Left lobe of liver (tissue), 2 donors: ENCODE data around the gene DEPDC7. TPM values are rescaled to one million over a fixed set of nuclear protein-coding genes. Genes with fewer than 3 reads are reported as not detected.
"Not testable (repeated sequence)": the region's sequence is repeated elsewhere in the genome, so short reads cannot be mapped to it uniquely, and the experiment has no call there.

Experiments
- ATAC-seq: fragments of 200-7000 bp; cut with Tn5 transposase; one replicate; pipeline ENCODE4 v1.9.1; 2020; ENCODE audit warnings: mild to moderate bottlenecking, moderate library complexity
- DNase-seq: peaks from one replicate; pipeline ENCODE4 v3.0.0-alpha.2; 2020; ENCODE audit warnings: low spot score
- total RNA-seq: library from RNA; stranded (reverse); gene quantifications from one replicate; pipeline ENCODE4 v1.2.1, GENCODE V29; 2021
- donor health status: DM: no; HTN: no; CAD: no; lungs with moderate emphysema.
- donor health status: DM: no; HTN: yes; CAD: no.

Gene DEPDC7
- total RNA-seq = 26.1 TPM

GRCh38 chr11:33015621-33016551 lies at the start of gene DEPDC7:
DEPDC7 (plus strand) TSS chr11:33015878; CDS start chr11:33015956, 78 bp downstream.
- ATAC-seq = peak; percentile 83
- DNase-seq = peak; percentile 96

DNA sequence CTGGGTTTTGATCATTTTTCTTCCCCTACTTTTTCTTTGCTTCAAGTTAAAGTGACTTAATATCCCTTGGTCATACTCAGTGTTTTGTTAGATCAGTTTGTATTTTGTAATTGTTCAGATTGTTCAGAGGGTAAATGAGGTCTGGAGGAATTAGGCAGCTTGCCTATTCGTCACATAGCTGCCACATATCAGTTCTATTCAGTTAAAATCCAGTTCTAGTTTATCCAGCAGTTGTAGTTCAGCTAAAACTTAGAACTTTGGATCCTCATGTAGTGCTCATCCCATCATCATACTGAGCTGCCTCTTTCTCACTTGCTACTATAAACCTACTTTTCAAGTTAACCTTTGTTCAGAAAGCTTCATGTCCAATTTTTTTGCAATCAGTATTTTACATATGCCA lies 47.1 kb upstream of the DEPDC7 start:
- DNase-seq (no peak), ATAC-seq (peak; percentile 93)

GRCh38 chr11:32972233-32972632 lies 43.4 kb upstream of the DEPDC7 start:
- ATAC-seq, DNase-seq: not testable (repeated sequence)

GRCh38 chr11:32972781-32973180 lies 42.9 kb upstream of the DEPDC7 start:
- no peak for ATAC-seq
- DNase-seq = no peak

- DNase-seq = no peak
- ATAC-seq = no peak
Measured at GRCh38 chr11:32982626-32983025, 33.1 kb upstream of the DEPDC7 start.

GRCh38 chr11:32983506-32983905 lies 32.2 kb upstream of the DEPDC7 start:
- no peak for DNase-seq
- ATAC-seq = no peak

DNA sequence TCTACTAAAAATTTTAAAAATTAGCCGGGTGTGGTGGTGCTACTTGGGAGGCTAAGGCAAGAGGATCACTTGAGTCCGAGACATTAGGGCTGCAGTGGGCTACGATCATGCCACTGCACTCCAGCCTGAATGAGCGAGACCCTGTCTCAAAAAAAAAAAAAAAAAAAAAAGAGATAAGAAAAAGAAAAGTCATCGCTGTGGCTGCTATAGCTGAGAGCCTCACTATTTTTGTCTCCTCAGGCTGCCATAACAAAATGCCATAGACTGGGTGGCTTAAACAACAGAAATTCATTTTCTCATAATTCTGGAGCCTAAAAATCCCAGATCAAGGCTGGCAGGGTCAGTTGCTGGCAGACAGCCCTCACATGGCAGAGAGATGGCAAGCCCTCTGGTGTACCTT lies 30.1 kb upstream of the DEPDC7 start:
- DNase-seq = no peak
- ATAC-seq = no peak

GRCh38 chr11:32987851-32988250 lies 27.8 kb upstream of the DEPDC7 start:
- DNase-seq (no peak), ATAC-seq (no peak)

DNA sequence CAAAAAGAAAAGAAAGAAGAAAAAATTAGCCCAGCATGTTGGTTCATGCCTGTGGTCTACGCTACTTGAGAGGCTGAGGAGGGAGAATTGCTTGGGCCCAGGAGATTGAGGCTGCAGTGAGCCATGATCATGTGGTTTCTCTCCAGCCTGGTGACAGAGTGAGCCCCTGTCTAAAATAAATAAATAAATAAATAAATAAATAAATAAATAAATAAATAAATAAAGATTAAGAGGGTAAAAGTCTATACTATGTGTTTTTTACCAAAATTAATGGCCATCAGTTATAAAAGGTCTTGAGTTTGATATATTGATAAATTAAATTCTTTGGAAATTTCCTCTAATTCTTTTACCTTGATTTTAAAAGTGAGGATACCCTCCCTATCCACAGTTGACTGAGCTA lies 25.2 kb upstream of the DEPDC7 start:
- DNase-seq (no peak), ATAC-seq (no peak)

GRCh38 chr11:32991427-32991826 lies 24.3 kb upstream of the DEPDC7 start:
- DNase-seq = no peak
- ATAC-seq = no peak

GRCh38 chr11:32991898-32992297 lies 23.8 kb upstream of the DEPDC7 start:
- ATAC-seq = no peak
- no peak for DNase-seq

- DNase-seq (no peak), ATAC-seq (no peak)
Measured at GRCh38 chr11:33000181-33000580, 15.5 kb upstream of the DEPDC7 start.

GRCh38 chr11:33001281-33001680 lies 14.4 kb upstream of the DEPDC7 start:
- DNase-seq (no peak), ATAC-seq (no peak)

GRCh38 chr11:33001751-33002542 lies 13.7 kb upstream of the DEPDC7 start:
- DNase-seq = no peak
- no peak for ATAC-seq

GRCh38 chr11:33005175-33005574 lies 10.5 kb upstream of the DEPDC7 start:
- no peak for DNase-seq
- ATAC-seq = no peak

DNA sequence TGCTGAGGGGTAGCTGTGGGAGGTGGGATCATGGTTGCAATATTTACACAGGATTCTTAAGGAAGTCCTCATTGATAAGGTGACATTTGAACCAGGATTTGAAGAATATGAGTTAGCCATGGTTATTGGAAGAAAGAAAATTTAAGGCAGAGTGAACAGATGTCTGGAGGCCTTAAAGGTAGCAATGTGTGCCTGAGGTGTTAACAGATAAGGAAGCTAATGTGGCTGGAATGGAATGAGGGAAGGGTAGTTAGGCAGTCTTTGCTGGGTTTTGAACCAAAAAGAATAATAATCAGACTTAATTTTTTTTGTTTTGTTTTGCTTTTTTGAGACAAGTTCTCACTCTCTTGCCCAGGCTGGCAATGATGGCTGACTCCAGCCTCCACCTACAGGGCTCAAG lies 9.7 kb upstream of the DEPDC7 start:
- ATAC-seq (no peak), DNase-seq (no peak)

DNA sequence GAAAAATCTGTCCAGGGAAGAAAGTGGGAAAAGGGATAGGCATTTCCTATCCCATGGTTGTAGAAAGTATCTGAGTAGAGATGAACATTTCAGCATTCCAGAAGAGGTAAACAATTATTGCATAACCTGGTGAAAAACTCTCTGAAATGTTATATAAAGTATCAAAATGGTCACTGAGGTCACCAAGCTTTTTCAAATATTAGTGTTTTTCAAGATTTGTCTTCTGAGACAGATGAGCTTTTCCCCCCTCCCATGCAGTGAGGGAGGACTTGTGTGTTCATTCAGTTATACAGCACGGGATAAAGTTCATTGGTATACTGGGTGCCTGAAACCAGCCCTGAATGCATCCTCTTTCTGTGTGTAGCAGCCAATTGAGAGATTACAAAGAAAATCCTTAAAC lies 1.9 kb upstream of the DEPDC7 start:
- ATAC-seq (no peak), DNase-seq (no peak)

- ATAC-seq (no peak), DNase-seq (no peak)
Measured at GRCh38 chr11:33016654-33017053, 976 bp downstream of the DEPDC7 start.

DNA sequence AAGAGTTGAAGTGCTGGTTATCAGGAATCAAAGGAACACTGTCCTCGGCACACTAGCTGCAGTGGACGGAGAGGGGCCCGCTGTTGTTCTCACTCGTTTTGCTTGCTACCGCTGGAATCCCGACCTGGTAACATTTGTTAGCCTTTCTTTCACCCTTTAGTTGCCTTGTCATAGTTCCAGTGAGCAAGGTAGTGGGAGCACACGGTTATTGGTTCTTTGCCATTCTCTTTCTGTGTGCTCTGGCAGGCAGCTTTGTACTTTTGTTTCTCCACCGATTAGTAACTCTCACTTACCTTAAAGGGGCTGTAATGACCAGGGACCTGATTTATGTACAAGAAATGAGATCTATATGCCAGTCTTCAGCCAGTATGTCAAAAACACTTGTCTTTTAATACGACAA lies 1.8 kb downstream of the DEPDC7 start:
- ATAC-seq = peak; percentile 56
- peak; percentile 70 for DNase-seq

GRCh38 chr11:33017965-33018364 lies 2.3 kb downstream of the DEPDC7 start:
- ATAC-seq (peak; percentile 13), DNase-seq (no peak)

- DNase-seq (no peak), ATAC-seq (peak; percentile 7)
Measured at GRCh38 chr11:33018840-33019239, 3.2 kb downstream of the DEPDC7 start.

DNA sequence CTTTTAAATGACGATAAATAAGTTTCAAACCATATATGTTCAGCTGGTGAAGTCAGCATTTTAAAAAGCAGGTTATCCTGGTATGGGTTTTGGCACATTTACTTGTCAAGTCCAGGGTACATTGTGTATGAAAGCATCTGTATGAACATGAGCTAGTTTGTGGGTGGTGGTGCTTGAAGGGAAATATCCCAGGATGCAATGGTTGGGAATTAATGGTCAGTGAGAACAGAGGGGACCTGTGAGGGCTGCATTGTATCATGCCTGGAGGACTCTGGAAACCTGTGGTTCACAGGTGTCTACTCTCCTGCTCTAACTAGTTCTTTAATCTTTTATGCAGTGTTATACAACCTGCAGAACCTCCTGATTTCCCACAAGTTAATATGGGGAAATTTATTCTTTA lies 5.8 kb downstream of the DEPDC7 start:
- DNase-seq (no peak), ATAC-seq (no peak)
